DND-41 (cell line): ENCODE data around the gene CDK9.

Experiments
- CTCF ChIP-seq: IDR thresholded peaks from 2 replicates; pipeline ENCODE4 v1.5.1; 2012; ENCODE audit warnings: borderline replicate concordance, low read length, moderate library complexity, mild to moderate bottlenecking; ENCODE audit not compliant: poor library complexity, severe bottlenecking; ENCODE audit errors: extremely low read depth
- EZH2 ChIP-seq: IDR thresholded peaks from 3 replicates; pipeline ENCODE4 v1.6.1; 2012; ENCODE audit warnings: borderline replicate concordance, low read depth, mild to moderate bottlenecking, moderate library complexity, low read length, inconsistent platforms; ENCODE audit not compliant: severe bottlenecking

- TF ChIP-seq EZH2: no peak
- no peak for TF ChIP-seq CTCF
Observed at GRCh38 chr9:127810378-127811187, 24.7 kb downstream of the CDK9 start.
